H1 (cell line): ENCODE data around the gene ADAMTS17. TPM values are rescaled to one million over a fixed set of nuclear protein-coding genes. Genes with fewer than 3 reads are reported as not detected.

ENCODE experiments used
- CTCF ChIA-PET: fragments of 300-600 bp; sonication (Branson Sonifier 250); formaldehyde crosslinking; loops from one replicate; lab custom pipeline; 2021; ENCODE audit not compliant: partially characterized antibody; lab: Charles Lee
- POLR2A ChIA-PET: fragments of 300-600 bp; sonication (Branson Sonifier 250); formaldehyde crosslinking; loops from one replicate; lab custom pipeline; 2021; ENCODE audit warnings: inconsistent platforms; ENCODE audit not compliant: partially characterized antibody; lab: Charles Lee
- DNase-seq, 2 experiments: peaks; one replicate each; pipeline versions ENCODE4 v3.0.0 to v3.0.0-alpha.2; 2010 to 2022; ENCODE audit warnings: low spot score in 2 of 2, low read depth in 1 of 2, mixed read lengths in 1 of 2
- FAIRE-seq: peaks from 2 replicates; lab custom pipeline; 2011; peaks lifted over from hg19 to GRCh38; lab: Jason Lieb, UNC
- H2AFZ ChIP-seq: 2 replicates; pipeline ENCODE4 v1.8.1; 2012; ENCODE audit warnings: low read length, inconsistent platforms
- H2AK5ac ChIP-seq: 2 replicates; pipeline ENCODE4 v1.6.1; 2013; ENCODE audit warnings: low read depth, low read length
- H2BK120ac ChIP-seq: replicated peaks from 2 replicates; pipeline ENCODE3; 2013; ENCODE audit warnings: low read depth, low read length, inconsistent platforms
- H2BK12ac ChIP-seq: 2 replicates; pipeline ENCODE4 v1.6.1; 2013; ENCODE audit warnings: low read depth, low read length
- H2BK15ac ChIP-seq: 2 replicates; pipeline ENCODE4 v1.6.1; 2013; ENCODE audit warnings: low read length
- H2BK20ac ChIP-seq: 2 replicates; pipeline ENCODE4 v1.6.1; 2013; ENCODE audit warnings: low read length
- H2BK5ac ChIP-seq: 2 replicates; pipeline ENCODE4 v1.6.1; 2013; ENCODE audit warnings: low read depth, low read length
- H3K14ac ChIP-seq: 2 replicates; pipeline ENCODE4 v1.6.1; 2013; ENCODE audit warnings: inconsistent platforms; ENCODE audit not compliant: insufficient read length
- H3K18ac ChIP-seq: 2 replicates; pipeline ENCODE4 v1.6.1; 2013; ENCODE audit warnings: low read length; ENCODE audit errors: extremely low read depth
- H3K23ac ChIP-seq: 2 replicates; pipeline ENCODE4 v1.6.1; 2013; ENCODE audit warnings: inconsistent platforms; ENCODE audit not compliant: insufficient read length
- H3K23me2 ChIP-seq: 2 replicates; pipeline ENCODE4 v1.6.1; 2013; ENCODE audit warnings: low read depth, low read length
- H3K27ac ChIP-seq: 2 replicates; pipeline ENCODE4 v1.6.1; 2011; ENCODE audit warnings: low read depth, low read length, inconsistent platforms
- H3K27me3 ChIP-seq, 4 experiments: replicated peaks in 1 of 4; 1 replicate in 1 of 4; 2 replicates in 3 of 4; pipeline versions ENCODE4 v1.6.1 to v1.8.1; 2011 to 2013; ENCODE audit warnings: low read length in 3 of 4, mild to moderate bottlenecking in 3 of 4, inconsistent platforms in 2 of 4, mixed read lengths in 2 of 4, moderate library complexity in 1 of 4; ENCODE audit not compliant: control insufficient read depth in 3 of 4, insufficient read depth in 3 of 4; ENCODE audit errors: extremely low read depth in 1 of 4
- H3K36me3 ChIP-seq, 4 experiments: 2 replicates each; pipeline versions ENCODE4 v1.6.1 to v1.8.1; 2011 to 2013; ENCODE audit warnings: mild to moderate bottlenecking in 4 of 4, low read length in 3 of 4, moderate library complexity in 2 of 4, control low read depth in 1 of 4, inconsistent platforms in 1 of 4; ENCODE audit not compliant: insufficient read depth in 4 of 4, control insufficient read depth in 2 of 4
- H3K4ac ChIP-seq: replicated peaks from 2 replicates; pipeline ENCODE3; 2013; ENCODE audit warnings: low read length, low read depth, mixed read lengths, inconsistent platforms; ENCODE audit not compliant: insufficient read length
- H3K4me1 ChIP-seq, 4 experiments: replicated peaks in 1 of 4; 1 replicate in 1 of 4; 2 replicates in 3 of 4; pipeline versions ENCODE4 v1.6.1 to v1.8.1; 2011 to 2013; ENCODE audit warnings: low read length in 3 of 4, inconsistent platforms in 2 of 4, mixed read lengths in 1 of 4; ENCODE audit not compliant: insufficient read depth in 4 of 4, control insufficient read depth in 3 of 4
- H3K4me2 ChIP-seq, 2 experiments: 2 replicates each; pipeline versions ENCODE4 v1.6.1 to v1.8.1; 2011 to 2013; ENCODE audit warnings: low read depth in 2 of 2, low read length in 2 of 2, control low read depth in 1 of 2, inconsistent platforms in 1 of 2, mild to moderate bottlenecking in 1 of 2; ENCODE audit not compliant: insufficient read depth in 1 of 2
- H3K4me3 ChIP-seq, 4 experiments: fragments of 200-600, 300-600 bp in 1 of 4; sonication (generic), shearing (Covaris generic), sonication (Bioruptor Twin) in 1 of 4; 2 replicates each; pipeline versions ENCODE4 v1.5.1 to v1.8.1; 2011 to 2016; ENCODE audit warnings: low read length in 4 of 4, low read depth in 3 of 4, control low read depth in 2 of 4, inconsistent platforms in 2 of 4, mild to moderate bottlenecking in 2 of 4, mixed read lengths in 1 of 4, moderate library complexity in 1 of 4; ENCODE audit not compliant: insufficient read depth in 2 of 4; ENCODE audit errors: extremely low read depth in 1 of 4
- H3K56ac ChIP-seq: replicated peaks from 2 replicates; pipeline ENCODE3; 2013; ENCODE audit warnings: low read depth, mild to moderate bottlenecking, mixed read lengths, low read length, inconsistent platforms; ENCODE audit not compliant: insufficient read length
- H3K79me1 ChIP-seq: 2 replicates; pipeline ENCODE4 v1.6.1; 2013; ENCODE audit warnings: low read depth, low read length, control low read depth
- H3K79me2 ChIP-seq, 2 experiments: 2 replicates each; pipeline versions ENCODE4 v1.6.1 to v1.8.1; 2012 to 2013; ENCODE audit warnings: low read length in 2 of 2, mild to moderate bottlenecking in 2 of 2, inconsistent platforms in 1 of 2; ENCODE audit not compliant: insufficient read depth in 2 of 2, control insufficient read depth in 1 of 2
- H3K9ac ChIP-seq, 4 experiments: replicated peaks in 1 of 4; 1 replicate in 1 of 4; 2 replicates in 3 of 4; pipeline versions ENCODE4 v1.6.1 to v1.8.1; 2011 to 2013; ENCODE audit warnings: low read depth in 3 of 4, low read length in 3 of 4, control low read depth in 2 of 4, mild to moderate bottlenecking in 2 of 4, moderate library complexity in 2 of 4, inconsistent platforms in 1 of 4; ENCODE audit errors: extremely low read depth in 1 of 4
- H3K9me3 ChIP-seq, 2 experiments: 2 replicates each; pipeline versions ENCODE4 v1.6.1 to v1.8.1; 2012 to 2013; ENCODE audit warnings: mild to moderate bottlenecking in 2 of 2, moderate library complexity in 2 of 2, control low read depth in 1 of 2, inconsistent platforms in 1 of 2, low read depth in 1 of 2, low read length in 1 of 2, mixed read lengths in 1 of 2; ENCODE audit not compliant: insufficient read depth in 2 of 2
- H4K20me1 ChIP-seq, 2 experiments: replicated peaks in 1 of 2; 2 replicates each; pipeline versions ENCODE3 to v1.8.1; 2011 to 2013; ENCODE audit warnings: inconsistent platforms in 2 of 2, low read length in 2 of 2, mild to moderate bottlenecking in 1 of 2; ENCODE audit not compliant: insufficient read depth in 2 of 2, control insufficient read depth in 1 of 2
- H4K5ac ChIP-seq: 2 replicates; pipeline ENCODE4 v1.6.1; 2013; ENCODE audit warnings: low read length, low read depth, mixed read lengths, inconsistent platforms; ENCODE audit not compliant: insufficient read length
- H4K8ac ChIP-seq: 2 replicates; pipeline ENCODE4 v1.8.0; 2013; ENCODE audit warnings: mild to moderate bottlenecking, moderate library complexity, low read length, inconsistent platforms; ENCODE audit not compliant: insufficient read depth; ENCODE audit errors: extremely low read depth
- H4K91ac ChIP-seq: replicated peaks from 2 replicates; pipeline ENCODE3; 2013; ENCODE audit warnings: low read length, mixed read lengths, inconsistent platforms; ENCODE audit not compliant: insufficient read length
- ASH2L ChIP-seq: fragments of 200-600, 300-600 bp; sonication (generic); IDR thresholded peaks from one replicate; pipeline ENCODE4 v1.7.1; 2017; ENCODE audit warnings: low read length
- CBX8 ChIP-seq: fragments of 300-800, 300-1000 bp; sonication (generic); IDR thresholded peaks from 2 replicates; pipeline ENCODE4 v1.7.1; 2016; ENCODE audit warnings: low read depth, low read length, borderline replicate concordance
- CTCF ChIP-seq, 3 experiments: IDR thresholded peaks; 1 replicate in 2 of 3; 2 replicates in 1 of 3; pipeline versions ENCODE4 v1.5.1 to v1.6.1; 2011; ENCODE audit warnings: low read length in 3 of 3, mild to moderate bottlenecking in 3 of 3, inconsistent platforms in 2 of 3, low read depth in 1 of 3, moderate library complexity in 1 of 3; ENCODE audit not compliant: insufficient read depth in 1 of 3; ENCODE audit errors: control extremely low read depth in 1 of 3
- POU5F1 ChIP-seq: IDR thresholded peaks from 2 replicates; pipeline ENCODE4 v1.6.1; 2011; ENCODE audit warnings: low read depth, mild to moderate bottlenecking, low read length, moderate library complexity
- SAP30 ChIP-seq: fragments of 300-600 bp; sonication (generic); IDR thresholded peaks from 2 replicates; pipeline ENCODE4 v1.7.1; 2012; ENCODE audit warnings: low read length, moderate library complexity, mild to moderate bottlenecking, inconsistent platforms; ENCODE audit not compliant: insufficient read depth, insufficient replicate concordance
- SUZ12 ChIP-seq: fragments of 200-600 bp; sonication (generic); IDR thresholded peaks from 2 replicates; pipeline ENCODE4 v1.6.1; 2012; ENCODE audit warnings: mild to moderate bottlenecking, inconsistent platforms, low read length, moderate library complexity, mixed read lengths
- ZNF274 ChIP-seq: IDR thresholded peaks from 2 replicates; pipeline ENCODE4 v1.7.0; 2012; ENCODE audit warnings: low read length, borderline replicate concordance; ENCODE audit errors: extremely low read depth
- WGBS, 2 experiments: shearing (Covaris generic) in 1 of 2; methylation state at CpG; one replicate each; pipeline versions ENCODE4 v1.1.6 to v1.1.7; 2013 to 2015; ENCODE audit warnings: low lambda C conversion rate in 2 of 2, mixed read lengths in 2 of 2, inconsistent platforms in 1 of 2, low coverage in 1 of 2, missing lambda C conversion rate in 1 of 2; ENCODE audit not compliant: insufficient replicate concordance in 2 of 2, insufficient coverage in 1 of 2, insufficient read length in 1 of 2; ENCODE audit errors: extremely low coverage in 1 of 2, missing lambda C conversion rate in 1 of 2; 5-methylcytosine and 5-hydroxymethylcytosine counted together
- polyA plus RNA-seq, 7 experiments: library from polyadenylated mRNA; depleted of rRNA in 3 of 7; stranded (reverse) in 5 of 7; unstranded in 2 of 7; fragments of >200 nt in 5 of 7; fragments of 200-250 nt in 2 of 7; gene quantifications; 1 replicate in 5 of 7; 2 replicates in 1 of 7; 4 replicates in 1 of 7; pipeline versions ENCODE4 v1.2.1 to v1.2.3, GENCODE V29; 2011 to 2013; ENCODE audit warnings: missing spikeins in 2 of 7, mixed read lengths in 2 of 7
- total RNA-seq: library from RNA; stranded (reverse); fragmentation: NEBNext Ultra II Directional; extraction: Animal tissue kit (Norgen Biotek cat#: 25700); gene quantifications from 2 replicates; pipeline ENCODE4 v1.2.1, GENCODE V29; 2021

ADAMTS17 gene
- total and polyA plus RNA-seq, 2 of the 8 experiments (the other 6 are each of a cell fraction or from before 2014, with no cell fraction given) = 0.51 to 1.7 TPM

GRCh38 chr15:100009372-100009771, 332.4 kb downstream of the ADAMTS17 start:
- Histone ChIP-seq H3K36me3 (no peaks in the 10 kb centered on the region), H4K5ac (no peak overlapping the region), H3K14ac (no peak overlapping the region), H2BK5ac (no peak overlapping the region), H3K9ac (no peak overlapping the region), H4K20me1 (no peaks in the 10 kb centered on the region), H3K23me2 (no peaks in the 10 kb centered on the region; the same call in 1 of the 2 replicates), H3K4ac (no peak overlapping the region), H4K91ac (no peak overlapping the region), H3K79me1 (no peaks in the 10 kb centered on the region), H4K8ac (no peak overlapping the region), H2BK12ac (no peak overlapping the region), H3K56ac (no peak overlapping the region), H2BK20ac (no peak overlapping the region), H3K9me3 (no peaks in the 10 kb centered on the region), H3K27ac (no peak overlapping the region), H3K23ac (no peak overlapping the region), H2BK120ac (no peak overlapping the region), H3K18ac (no peak overlapping the region), H3K79me2 (no peaks in the 10 kb centered on the region), H3K4me2 (no peak overlapping the region), H2BK15ac (no peak overlapping the region), H3K27me3 (no peaks in the 10 kb centered on the region), H2AFZ (no peak overlapping the region), H2AK5ac (no peak overlapping the region), H3K4me1 (no peaks in the 10 kb centered on the region), H3K4me3 (no peak overlapping the region)
- ChIA-PET CTCF (no interaction called here), POLR2A (no interaction called here)
- TF ChIP-seq SUZ12 = no peak
- no peak for TF ChIP-seq ASH2L
- no peak for TF ChIP-seq SAP30
- TF ChIP-seq CTCF (IDR thresholded peaks at IDR 0.05; ENCODE audit: control extremely low read depth in 1 of 3, insufficient read depth in 1 of 3, low read depth in 1 of 3, low read length in 3 of 3) = no peak
- TF ChIP-seq CBX8 = no peak
- no peak for TF ChIP-seq POU5F1
- no peak for TF ChIP-seq ZNF274
- WGBS, 2 experiments = 90% methylated on average over 7 of the region's 7 CpGs; no CpG with 5 or more reads in 1 of the 2 experiments
- FAIRE-seq (no peak), DNase-seq (no peak)
